ENCODE results near the gene SIK3.

SIK3 gene

GRCh38 chr11:116890607-116891006 lies 207.6 kb downstream of the SIK3 start:
- no peak for DNase-seq

- DNase-seq, result peak; percentile 8
Measured at GRCh38 chr11:116890193-116890592, 208.0 kb downstream of the SIK3 start.

GRCh38 chr11:116888884-116889549 lies 209.2 kb downstream of the SIK3 start:
- DNase-seq, result no peak

GRCh38 chr11:116888024-116888423 lies 210.2 kb downstream of the SIK3 start:
- no peak for DNase-seq

- no peak for DNase-seq
Measured at GRCh38 chr11:116885951-116886655, 212.1 kb downstream of the SIK3 start.

- peak; percentile 18 for DNase-seq
Measured at GRCh38 chr11:116882386-116882785, 215.8 kb downstream of the SIK3 start.

- DNase-seq, result no peak
Measured at GRCh38 chr11:116881143-116881542, 217.1 kb downstream of the SIK3 start.

- DNase-seq, result no peak
Measured at GRCh38 chr11:116879800-116880625, 218.2 kb downstream of the SIK3 start.

- DNase-seq, result no peak
Measured at GRCh38 chr11:116876656-116877055, 221.6 kb downstream of the SIK3 start.

GRCh38 chr11:116875194-116875593 lies 223.0 kb downstream of the SIK3 start:
- DNase-seq, result no peak

GRCh38 chr11:116874251-116874650 lies 224.0 kb downstream of the SIK3 start:
- no peak for DNase-seq

- no peak for DNase-seq
Measured at GRCh38 chr11:116873381-116873780, 224.8 kb downstream of the SIK3 start.

- DNase-seq, result no peak
Measured at GRCh38 chr11:116871248-116871647, 227.0 kb downstream of the SIK3 start.

- no peak for DNase-seq
Measured at GRCh38 chr11:116870054-116870453, 228.2 kb downstream of the SIK3 start.

GRCh38 chr11:116869610-116870009 lies 228.6 kb downstream of the SIK3 start:
- DNase-seq, result no peak

GRCh38 chr11:116868066-116868465 lies 230.2 kb downstream of the SIK3 start:
- DNase-seq, result no peak

- no peak for DNase-seq
Measured at GRCh38 chr11:116867619-116868018, 230.6 kb downstream of the SIK3 start.

- DNase-seq, result no peak
Measured at GRCh38 chr11:116866804-116867455, 231.3 kb downstream of the SIK3 start.

GRCh38 chr11:116865696-116866095 lies 232.5 kb downstream of the SIK3 start:
- no peak for DNase-seq

GRCh38 chr11:116864531-116864930 lies 233.7 kb downstream of the SIK3 start:
- DNase-seq, result no peak

GRCh38 chr11:116862951-116863350 lies 235.3 kb downstream of the SIK3 start:
- no peak for DNase-seq

- DNase-seq, result no peak
Measured at GRCh38 chr11:116862185-116862584, 236.0 kb downstream of the SIK3 start.

GRCh38 chr11:116861539-116861938 lies 236.7 kb downstream of the SIK3 start:
- DNase-seq, result no peak
